Activated CD4-positive, alpha-beta T cell treated with anti-CD3 and anti-CD28 coated beads, Interleukin-2, amount 50 U/mL, for 16 hours (primary cell): ENCODE results near the gene FOXQ1.

ENCODE experiments used
- DNase-seq: peaks from one replicate; pipeline ENCODE4 v3.0.0-alpha.2; 2020

Gene FOXQ1

DNA sequence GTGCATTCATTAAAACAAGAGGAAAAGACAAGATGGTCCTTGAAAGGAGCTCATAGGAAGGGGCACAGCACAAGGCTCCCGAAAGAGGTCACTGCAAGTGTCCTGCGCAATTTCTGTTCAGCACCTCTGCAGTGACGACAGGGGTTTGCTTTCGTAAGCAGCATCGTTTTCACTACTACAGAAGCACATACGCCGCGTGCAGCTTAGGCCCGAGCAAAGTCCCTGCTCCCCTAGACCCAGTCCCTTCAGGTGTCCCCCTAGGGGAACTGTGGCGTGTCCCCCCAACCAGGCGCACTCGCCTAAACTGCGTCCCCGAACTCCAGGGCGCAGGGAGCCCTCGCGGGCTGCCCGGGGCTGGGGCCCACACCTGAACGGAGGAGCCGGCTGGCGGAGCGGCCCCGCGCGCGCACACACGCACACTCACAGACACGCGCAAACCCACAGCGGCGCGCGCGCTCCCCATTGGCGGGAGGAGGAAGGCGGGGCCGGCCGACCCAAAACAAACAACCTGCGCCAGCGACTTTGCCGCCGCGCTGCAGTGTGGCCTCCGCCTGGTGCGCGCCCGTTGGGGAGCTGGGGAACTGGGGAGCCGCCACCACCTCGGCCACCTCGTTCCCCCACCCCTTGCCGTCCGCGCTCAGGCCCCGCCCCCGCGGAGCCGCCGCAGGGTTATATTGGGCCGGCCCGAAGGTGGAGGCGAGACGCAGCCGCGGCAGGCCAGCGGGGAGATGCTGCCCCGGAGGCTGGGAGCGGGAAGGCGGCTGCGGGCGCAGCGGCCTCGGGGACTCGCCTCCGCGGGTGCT, at the start of gene FOXQ1:
TSS of gene FOXQ1 (plus strand) at position 699 of the 803 bp plus-strand sequence. CDS start 607 bp downstream, outside the sequence.
- DNase-seq: peak; percentile 10

DNA sequence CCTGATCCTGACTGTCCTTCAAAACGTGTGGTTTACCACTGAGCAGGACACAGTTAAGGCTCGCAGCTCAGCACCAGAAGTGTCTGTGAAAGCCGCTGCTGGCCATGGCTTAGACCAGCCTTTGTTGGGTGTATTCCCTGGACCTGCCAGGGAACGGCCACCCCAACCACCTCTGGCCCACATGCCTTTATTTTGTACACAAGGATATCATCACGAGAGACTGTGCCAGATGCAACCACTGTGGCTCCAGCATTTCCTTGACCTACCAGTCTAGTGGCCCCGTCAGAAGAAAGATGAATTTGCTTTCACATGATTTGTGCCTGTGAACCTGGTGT, 49.2 kb upstream of the FOXQ1 start:
- no peak for DNase-seq

DNA sequence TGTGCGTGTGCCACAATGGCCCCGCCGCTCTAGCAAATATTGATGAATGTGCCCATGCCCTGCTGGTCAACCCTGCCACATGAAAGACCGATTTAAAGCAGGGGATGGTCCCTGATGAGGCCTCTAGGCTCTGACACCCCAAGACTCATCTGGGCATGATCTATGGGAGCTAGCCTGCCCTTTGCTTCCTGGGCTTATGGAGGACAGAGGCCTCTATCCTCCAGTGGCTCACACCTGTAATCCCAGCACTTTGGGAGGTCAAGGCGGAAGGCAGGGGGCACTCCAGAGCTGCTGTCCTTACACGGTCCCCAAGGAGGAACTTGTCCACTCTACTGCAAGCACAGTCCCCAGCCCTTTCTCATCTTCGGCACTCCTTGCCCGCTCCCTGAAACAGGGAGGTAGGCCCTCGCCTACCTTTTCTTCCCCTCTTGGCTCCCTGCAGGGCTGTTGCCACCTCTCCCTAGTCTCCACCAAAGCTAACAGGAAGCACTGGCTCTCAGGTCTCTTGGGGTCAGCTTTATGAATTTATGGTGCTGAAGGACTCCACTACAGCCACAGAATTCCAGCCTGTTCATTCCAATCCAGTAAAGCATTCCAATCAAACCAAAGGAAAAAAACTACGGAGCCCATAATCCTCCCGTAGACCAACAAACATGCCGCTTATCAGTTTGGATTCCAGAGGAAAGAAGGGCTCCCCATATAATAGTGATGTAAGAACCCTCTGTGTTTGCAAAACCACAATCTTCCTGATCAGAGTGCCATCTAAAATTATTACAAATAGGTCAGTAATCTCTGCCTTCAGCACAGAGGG, 48.7 kb upstream of the FOXQ1 start:
- DNase-seq: no peak

DNA sequence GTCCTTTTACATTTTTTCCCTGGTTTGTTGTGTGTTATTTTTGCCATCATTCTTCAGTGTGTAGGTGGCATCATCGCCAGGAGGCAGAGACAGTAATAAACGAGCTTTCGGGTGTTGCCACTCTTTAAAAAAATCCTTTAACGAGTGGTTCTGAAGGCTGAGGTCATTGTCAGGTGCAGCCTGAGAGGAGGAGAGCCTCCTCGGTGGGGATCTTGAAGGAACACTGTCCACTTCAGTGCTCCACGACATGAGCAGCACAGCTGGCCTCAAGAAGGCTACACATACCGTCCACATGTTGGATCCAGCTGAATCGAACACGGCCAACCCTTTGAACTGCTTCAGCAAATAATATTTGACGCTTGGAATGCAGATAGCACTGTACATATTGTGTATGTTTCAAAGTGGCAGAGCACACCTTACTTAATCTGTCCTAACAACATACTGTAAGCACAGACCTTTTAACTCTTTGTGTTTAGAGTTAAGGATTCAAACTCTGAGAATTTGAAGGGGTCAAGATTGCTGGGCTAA, 48.0 kb upstream of the FOXQ1 start:
- no peak for DNase-seq

GRCh38 chr6:1264619-1265445, 47.1 kb upstream of the FOXQ1 start:
- DNase-seq: no peak

DNA sequence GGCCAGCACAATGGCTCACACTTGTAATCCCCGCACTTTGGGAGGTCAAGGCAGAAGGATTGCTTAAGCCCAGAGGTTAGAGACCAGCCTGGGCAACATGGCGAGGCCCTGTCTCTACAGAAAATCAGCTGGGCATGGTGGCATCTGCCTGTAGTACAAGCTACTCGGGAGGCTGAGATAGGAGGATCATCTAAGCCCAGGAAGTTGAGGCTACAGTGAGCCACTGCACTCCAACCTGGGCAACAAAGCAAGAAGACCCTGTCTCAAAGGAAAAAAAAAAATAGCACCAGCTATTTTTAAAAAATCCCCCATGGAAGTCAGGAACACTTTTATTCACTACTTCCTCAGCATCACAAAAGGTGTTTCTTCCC, 45.2 kb upstream of the FOXQ1 start:
- no peak for DNase-seq

DNA sequence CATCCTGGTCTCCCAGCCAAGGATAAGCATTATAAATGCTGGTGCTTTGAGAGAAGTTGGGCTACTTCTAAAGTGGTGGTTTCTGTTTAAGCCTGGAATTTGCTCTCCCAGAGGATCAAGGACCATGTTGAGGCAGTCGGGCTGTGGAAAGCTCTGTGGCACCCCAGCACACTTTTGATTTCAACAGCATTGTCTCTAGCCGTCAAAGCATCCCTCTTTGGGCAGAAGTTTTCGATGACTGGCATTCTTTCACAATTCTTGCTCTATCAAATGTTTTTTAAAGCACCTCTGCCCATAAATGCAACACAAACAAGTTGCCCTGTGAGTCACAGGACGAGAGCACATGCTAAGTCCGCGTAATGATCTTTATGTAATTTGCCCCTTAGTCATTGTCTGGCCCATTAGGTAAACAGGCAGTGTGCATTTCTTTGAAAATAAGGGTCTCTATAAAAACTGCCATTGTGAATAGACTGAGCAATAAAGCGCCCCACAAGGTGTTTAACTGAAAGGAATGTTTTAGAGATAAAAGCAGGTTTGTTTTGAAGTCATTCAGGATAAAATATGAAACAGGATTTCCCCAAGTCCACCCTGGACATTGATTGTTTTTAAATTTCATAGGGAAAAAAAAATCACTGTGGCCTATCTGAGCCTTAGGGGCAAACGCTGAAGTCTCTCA, 44.7 kb upstream of the FOXQ1 start:
- DNase-seq: no peak

- no peak for DNase-seq
These were observed 43.8 kb upstream of the FOXQ1 start for GRCh38 chr6:1267790-1268762.

DNA sequence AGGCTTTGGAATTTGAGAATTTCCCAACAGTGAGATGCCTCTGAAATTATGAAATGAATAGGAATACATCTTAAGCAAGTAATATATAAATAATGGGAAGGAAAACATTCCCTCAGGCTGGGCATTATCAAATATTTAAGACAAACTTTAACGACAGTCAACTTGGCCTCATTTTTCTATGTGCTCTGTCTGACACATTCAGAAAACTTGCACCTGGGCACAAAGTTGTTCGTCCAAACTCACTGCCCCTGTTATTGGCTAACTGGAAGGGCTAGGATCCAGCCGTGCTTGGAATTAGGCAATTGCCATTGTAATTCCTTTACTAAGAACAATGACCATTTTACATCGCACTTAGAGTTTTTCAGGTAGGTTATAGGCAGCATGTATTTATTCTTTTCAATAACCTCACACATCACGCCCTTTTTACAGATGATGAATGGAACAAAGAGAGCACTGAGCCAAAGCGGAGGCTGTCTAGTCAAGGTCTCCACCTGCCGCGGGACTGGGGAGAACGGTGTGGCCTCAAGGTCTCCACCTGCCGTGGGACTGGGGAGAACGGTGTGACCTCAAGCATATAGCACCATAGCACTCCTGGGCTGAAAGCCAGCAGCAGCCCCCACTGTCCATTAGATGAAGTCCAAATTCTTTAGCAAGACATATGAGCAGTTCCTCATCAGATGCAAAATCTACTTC, 40.7 kb upstream of the FOXQ1 start:
- DNase-seq: no peak

DNA sequence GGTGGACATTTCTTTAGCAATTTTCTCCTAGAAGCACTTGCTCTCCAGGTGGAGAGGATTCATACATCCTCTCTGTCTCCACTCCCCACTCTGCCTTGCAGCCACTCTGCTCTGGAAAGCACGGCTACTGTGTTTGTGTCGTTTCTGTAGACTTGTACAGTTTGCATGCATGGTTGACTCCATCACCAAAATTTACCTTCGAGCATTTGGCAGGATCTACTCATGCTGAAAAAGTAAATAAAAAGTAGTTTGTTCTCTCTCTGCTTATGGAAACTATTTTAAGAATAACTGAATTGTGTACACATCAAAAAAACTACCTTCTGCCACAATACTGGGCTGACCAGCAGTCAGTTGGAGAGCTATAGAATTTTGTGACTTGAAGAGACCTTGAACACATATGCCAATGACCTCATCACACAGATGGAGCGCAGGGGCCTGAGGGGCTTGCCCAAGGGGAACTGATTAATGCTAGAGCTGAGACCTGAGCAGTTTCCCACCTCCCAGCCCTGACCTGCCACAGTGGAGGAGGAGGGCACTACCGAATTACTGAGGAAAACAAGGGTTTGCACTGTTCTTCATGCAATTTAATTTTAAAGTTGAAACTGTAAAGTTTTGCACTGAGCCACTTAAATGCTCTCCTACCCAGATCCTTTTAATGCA, 33.7 kb upstream of the FOXQ1 start:
- no peak for DNase-seq

DNA sequence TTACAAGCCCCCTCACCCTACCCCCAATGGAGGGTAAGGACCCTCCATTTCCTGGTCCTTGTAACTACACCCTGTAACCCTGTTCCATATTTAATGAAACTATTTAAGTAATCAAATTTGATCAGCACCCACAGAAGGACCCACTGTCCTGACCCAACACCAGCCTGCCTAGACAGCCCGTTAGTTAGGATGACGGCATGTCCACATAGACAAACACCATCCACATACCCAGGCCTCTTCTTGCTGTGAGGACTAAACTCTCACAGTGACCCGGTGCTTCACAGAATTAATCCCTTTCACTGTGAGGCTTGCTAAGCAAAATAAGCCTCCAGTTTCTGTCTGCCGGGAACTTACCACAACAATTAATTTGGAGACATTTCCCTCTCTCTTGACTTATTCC, 32.8 kb upstream of the FOXQ1 start:
- no peak for DNase-seq

GRCh38 chr6:1280666-1281300, 31.1 kb upstream of the FOXQ1 start:
- no peak for DNase-seq

DNA sequence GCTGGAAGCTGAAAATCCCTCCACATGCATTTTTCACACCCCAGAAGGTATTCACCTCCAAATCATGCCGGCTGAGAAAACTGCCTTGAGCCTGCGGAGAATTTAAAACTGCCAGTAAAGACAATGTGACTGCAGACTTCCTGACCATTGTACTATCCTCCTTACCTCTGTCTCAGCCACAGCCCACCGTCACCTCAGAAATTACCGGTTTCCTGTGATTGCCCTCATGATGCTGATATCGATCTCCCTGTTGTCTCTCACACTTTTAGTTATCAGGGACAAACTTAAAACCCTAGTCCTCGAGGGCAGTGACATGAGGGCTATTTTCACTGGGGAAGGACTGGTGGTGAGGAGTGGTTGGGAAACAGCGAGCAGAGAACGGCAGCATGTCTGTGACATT, 30.2 kb upstream of the FOXQ1 start:
- DNase-seq: no peak

DNA sequence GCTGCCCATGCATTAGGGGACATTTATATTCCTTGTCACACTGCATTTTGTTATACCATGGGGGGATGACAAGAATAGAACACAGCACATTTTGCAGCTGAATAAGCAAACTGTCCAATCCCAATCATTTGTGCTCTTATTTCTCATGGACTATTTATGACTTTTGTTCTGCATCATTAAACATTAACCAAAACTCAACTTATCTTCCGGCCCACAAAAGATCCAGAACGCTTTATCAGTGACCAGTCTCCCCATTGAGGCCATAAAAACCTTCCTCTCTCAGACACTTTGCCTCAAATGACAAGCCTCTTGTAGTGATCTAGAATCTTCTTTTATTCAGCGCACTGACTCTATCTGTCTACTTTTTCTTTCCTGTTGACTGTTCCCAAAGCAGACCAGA, 28.4 kb upstream of the FOXQ1 start:
- DNase-seq: no peak

DNA sequence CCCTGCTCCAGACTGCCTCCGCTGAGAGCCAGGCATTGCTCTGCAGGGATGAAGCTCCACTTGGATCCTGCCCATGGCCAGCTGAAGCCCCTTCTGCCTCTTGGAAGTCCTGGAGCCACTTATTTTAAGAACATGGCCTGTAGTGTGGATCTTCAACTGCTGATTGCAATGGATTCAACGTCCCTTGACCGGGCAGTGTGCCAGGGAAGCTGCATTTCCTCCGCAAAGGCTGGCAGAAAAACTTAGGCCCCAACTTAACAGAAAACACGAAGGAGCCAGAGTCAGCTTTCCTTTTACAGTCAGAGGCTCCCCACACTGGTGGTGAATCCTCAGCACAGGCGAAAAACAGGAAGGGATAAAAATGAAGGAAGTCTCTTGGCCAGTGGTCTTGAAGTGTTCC, 26.3 kb upstream of the FOXQ1 start:
- no peak for DNase-seq

GRCh38 chr6:1285956-1286355, 25.9 kb upstream of the FOXQ1 start:
- no peak for DNase-seq

DNA sequence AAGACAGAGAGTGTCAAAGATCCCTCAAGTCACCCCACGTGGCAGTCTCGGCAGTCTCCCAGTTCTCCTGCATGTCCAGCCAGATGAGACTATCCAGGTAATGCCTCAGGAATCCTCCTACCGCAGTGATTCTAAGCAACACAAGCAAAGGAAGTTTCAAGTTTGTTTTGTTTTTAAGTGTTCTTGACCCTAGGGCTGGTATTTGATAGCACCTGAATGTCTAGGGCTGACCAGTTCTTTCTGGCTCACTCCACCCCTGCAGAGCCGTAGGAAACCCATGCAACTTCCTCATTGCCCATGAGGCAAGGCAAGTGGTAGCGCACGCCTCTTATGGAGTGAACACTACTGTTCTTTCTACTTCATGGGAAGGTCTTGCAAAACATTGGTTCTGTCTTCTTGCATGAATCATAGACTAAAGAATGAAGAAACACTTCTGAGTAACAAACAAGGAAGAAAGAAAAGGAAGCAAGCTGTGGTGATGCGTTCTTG, 24.8 kb upstream of the FOXQ1 start:
- DNase-seq: no peak

GRCh38 chr6:1290086-1290485, 21.8 kb upstream of the FOXQ1 start:
- DNase-seq: no peak

GRCh38 chr6:1290805-1291204, 21.1 kb upstream of the FOXQ1 start:
- DNase-seq: no peak

DNA sequence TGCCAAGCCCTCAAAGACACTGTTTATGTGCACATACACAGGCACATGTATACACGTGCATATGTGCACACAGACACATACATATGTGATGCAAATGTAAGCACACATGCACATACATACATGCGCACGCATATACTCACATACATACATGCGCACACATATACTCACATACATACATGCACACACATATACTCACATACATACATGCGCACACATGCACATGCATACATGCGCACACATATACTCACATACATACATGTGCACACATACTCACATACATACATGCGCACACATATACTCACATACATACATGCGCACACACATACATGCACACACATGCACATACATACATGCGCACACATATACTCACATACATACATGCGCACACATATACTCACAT, 20.5 kb upstream of the FOXQ1 start:
- no peak for DNase-seq
